Measurements from ENCODE around the gene TXNL4B. TPM values are rescaled to one million over a fixed set of nuclear protein-coding genes. Genes with fewer than 3 reads are reported as not detected.

TXNL4B gene
- total RNA-seq, 1 donor from 2014 or later, result 12.8 TPM

DNA sequence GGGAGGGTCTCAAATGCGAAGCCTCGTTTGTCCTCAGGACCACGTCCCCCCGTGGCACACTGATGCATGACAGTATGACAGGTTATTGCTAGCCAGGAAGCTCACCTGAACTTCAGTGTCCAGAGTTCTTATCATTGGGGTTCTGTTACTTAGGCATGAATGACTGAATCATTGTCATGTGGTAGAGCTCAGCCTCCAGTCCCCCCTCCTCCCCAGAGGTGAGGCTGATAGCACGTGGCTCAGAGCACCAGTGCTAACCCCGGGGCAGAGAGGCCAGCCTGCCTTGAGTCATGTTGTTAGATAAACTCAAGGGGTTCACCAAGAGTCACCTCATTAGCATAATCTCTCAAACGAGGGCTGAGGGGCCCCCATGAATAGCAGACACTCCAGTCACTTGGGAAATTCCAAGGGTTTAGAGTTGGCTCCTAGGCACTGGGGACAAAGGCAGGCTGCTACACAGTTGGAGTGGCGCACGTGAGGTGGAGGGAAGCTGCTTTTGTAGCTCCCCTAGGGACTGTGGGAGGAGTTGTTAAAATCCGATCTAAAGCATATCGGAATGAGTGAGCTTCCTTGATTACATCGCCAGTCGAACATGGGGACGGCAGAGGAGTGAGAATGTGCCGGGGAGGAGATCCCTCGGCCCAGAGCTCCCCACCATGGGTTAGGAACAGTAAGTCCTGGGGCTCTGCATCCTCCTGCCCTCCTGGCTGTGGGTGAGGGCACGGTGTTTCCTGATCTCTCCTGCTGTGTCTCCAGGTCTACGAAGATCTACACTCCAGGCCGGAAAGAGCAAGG, 18.4 kb upstream of the TXNL4B start:
- Histone ChIP-seq H3K9ac (ENCODE audit: low read length) (no peak overlapping the region), H3K4me2 (ENCODE audit: low read length) (no peak overlapping the region), H3K27ac (ENCODE audit: low read depth, low read length) (no peak overlapping the region), H3K9me3 (ENCODE audit: insufficient read depth, low read depth, low read length) (no peaks in the 10 kb centered on the region), H4K20me1 (ENCODE audit: insufficient read depth, low read length) (no peaks in the 10 kb centered on the region), H3K79me2 (ENCODE audit: insufficient read depth, low read length) (no peaks in the 10 kb centered on the region), H3K36me3 (ENCODE audit: insufficient read depth, low read length) (peaks cover 29% of the 10 kb centered on the region), H3K27me3 (ENCODE audit: insufficient read depth, low read length) (no peaks in the 10 kb centered on the region), H3K4me1 (ENCODE audit: insufficient read depth, low read length) (no peaks in the 10 kb centered on the region), H2AFZ (ENCODE audit: low read depth, low read length) (no peak overlapping the region), H3K4me3 (ENCODE audit: insufficient read depth, low read depth, low read length) (no peak overlapping the region)
- no peak for TF ChIP-seq EZH2 (IDR thresholded peaks at IDR 0.05; ENCODE audit: insufficient read depth, low read length)
- TF ChIP-seq, protein P1, sequence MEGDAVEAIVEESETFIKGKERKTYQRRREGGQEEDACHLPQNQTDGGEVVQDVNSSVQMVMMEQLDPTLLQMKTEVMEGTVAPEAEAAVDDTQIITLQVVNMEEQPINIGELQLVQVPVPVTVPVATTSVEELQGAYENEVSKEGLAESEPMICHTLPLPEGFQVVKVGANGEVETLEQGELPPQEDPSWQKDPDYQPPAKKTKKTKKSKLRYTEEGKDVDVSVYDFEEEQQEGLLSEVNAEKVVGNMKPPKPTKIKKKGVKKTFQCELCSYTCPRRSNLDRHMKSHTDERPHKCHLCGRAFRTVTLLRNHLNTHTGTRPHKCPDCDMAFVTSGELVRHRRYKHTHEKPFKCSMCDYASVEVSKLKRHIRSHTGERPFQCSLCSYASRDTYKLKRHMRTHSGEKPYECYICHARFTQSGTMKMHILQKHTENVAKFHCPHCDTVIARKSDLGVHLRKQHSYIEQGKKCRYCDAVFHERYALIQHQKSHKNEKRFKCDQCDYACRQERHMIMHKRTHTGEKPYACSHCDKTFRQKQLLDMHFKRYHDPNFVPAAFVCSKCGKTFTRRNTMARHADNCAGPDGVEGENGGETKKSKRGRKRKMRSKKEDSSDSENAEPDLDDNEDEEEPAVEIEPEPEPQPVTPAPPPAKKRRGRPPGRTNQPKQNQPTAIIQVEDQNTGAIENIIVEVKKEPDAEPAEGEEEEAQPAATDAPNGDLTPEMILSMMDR (IDR thresholded peaks at IDR 0.05; ENCODE audit: insufficient read depth, low read depth, low read length), result no peak
- Mint-ChIP-seq H3K36me3 (ENCODE audit: low read depth, unreplicated experiment) (peaks cover 14% of the 10 kb centered on the region), H3K4me1 (ENCODE audit: low read depth, unreplicated experiment) (no peaks in the 10 kb centered on the region), H3K27me3 (ENCODE audit: low read depth, unreplicated experiment) (no peaks in the 10 kb centered on the region), H3K9me3 (ENCODE audit: unreplicated experiment) (no peaks in the 10 kb centered on the region), H3K27ac (ENCODE audit: unreplicated experiment) (no peak overlapping the region), H3K4me3 (ENCODE audit: unreplicated experiment) (no peak overlapping the region)
- DNase-seq (ENCODE audit: low read depth) (no peak), FAIRE-seq (no peak)

DNA sequence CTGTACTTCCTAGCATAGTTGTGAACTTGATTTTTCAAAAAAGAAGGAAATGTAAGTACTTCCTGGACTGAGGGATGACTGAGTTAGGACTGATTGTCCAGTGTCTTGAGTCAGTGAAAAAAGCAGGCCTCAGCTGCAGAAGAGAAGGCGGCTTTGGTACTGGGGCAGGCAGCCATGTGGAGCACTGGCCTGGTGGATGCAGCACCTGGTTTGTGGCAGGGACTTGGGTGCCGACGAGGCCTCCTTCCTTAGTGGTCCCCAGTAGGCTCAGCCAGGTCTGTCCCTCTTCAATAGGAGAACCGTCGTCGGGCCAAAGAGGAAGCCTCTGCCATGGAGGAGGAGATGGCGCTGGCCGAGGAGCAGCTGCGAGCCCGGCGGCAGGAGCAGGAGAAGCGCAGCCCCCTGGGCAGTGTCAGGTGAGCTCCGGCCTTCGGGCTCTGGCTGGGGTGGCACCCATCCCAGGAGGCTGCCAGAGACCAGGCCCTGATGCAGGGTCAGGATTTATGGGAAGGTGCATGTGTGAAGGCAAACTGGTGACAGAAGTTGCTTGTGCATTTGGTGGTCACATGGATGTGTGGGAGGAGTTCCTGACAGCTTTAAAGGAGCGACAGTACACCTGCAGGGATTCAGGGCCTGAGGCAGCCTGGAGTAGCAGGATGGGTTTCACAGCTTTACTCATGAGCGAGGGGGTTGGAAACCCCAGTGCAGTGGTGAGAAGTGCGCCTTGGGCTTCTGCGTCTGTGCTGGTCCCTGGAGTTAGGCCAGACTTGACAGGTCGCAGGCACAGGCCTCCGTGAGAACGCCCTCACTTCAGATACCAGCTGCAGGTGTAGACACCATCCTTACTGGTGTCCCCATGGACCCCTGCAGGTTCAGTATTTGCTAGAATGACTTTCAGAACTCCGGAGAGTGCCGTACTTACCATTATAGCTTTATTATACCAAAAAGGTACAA, 17.5 kb upstream of the TXNL4B start:
- Mint-ChIP-seq H3K9me3 (ENCODE audit: unreplicated experiment) (no peaks in the 10 kb centered on the region), H3K36me3 (ENCODE audit: low read depth, unreplicated experiment) (peaks cover 18% of the 10 kb centered on the region), H3K27me3 (ENCODE audit: low read depth, unreplicated experiment) (no peaks in the 10 kb centered on the region), H3K4me3 (ENCODE audit: unreplicated experiment) (no peak overlapping the region), H3K27ac (ENCODE audit: unreplicated experiment) (no peak overlapping the region), H3K4me1 (ENCODE audit: low read depth, unreplicated experiment) (no peaks in the 10 kb centered on the region)
- Histone ChIP-seq H3K27me3 (ENCODE audit: insufficient read depth, low read length) (no peaks in the 10 kb centered on the region), H4K20me1 (ENCODE audit: insufficient read depth, low read length) (no peaks in the 10 kb centered on the region), H3K36me3 (ENCODE audit: insufficient read depth, low read length) (peaks cover 29% of the 10 kb centered on the region), H3K4me1 (ENCODE audit: insufficient read depth, low read length) (no peaks in the 10 kb centered on the region), H3K9me3 (ENCODE audit: insufficient read depth, low read depth, low read length) (no peaks in the 10 kb centered on the region), H3K9ac (ENCODE audit: low read length) (no peak overlapping the region), H3K27ac (ENCODE audit: low read depth, low read length) (no peak overlapping the region), H3K79me2 (ENCODE audit: insufficient read depth, low read length) (no peaks in the 10 kb centered on the region), H2AFZ (ENCODE audit: low read depth, low read length) (no peak overlapping the region), H3K4me2 (ENCODE audit: low read length) (no peak overlapping the region), H3K4me3 (ENCODE audit: insufficient read depth, low read depth, low read length) (no peak overlapping the region)
- no peak for FAIRE-seq
- DNase-seq (ENCODE audit: low read depth), result no peak
- TF ChIP-seq, protein P1 (IDR thresholded peaks at IDR 0.05; ENCODE audit: insufficient read depth, low read depth, low read length), result no peak
- TF ChIP-seq EZH2 (IDR thresholded peaks at IDR 0.05; ENCODE audit: insufficient read depth, low read length), result no peak
